GM12878 (cell line): ENCODE measurements around the gene GH1. TPM values are rescaled to one million over a fixed set of nuclear protein-coding genes. Genes with fewer than 3 reads are reported as not detected.

ENCODE experiments used
- ATAC-seq: fragments of 200-7000 bp; cut with Tn5 transposase; 3 replicates; pipeline ENCODE4 v1.9.1; 2020; ENCODE audit warnings: mild to moderate bottlenecking, moderate library complexity
- BruUV-seq: library from RNA; stranded (reverse); fragments of 400-500 nt; replicated peaks from 2 replicates; lab custom pipeline; 2021; lab: Mats Ljungman, UMichigan
- CTCF ChIA-PET: fragments of 300-600 bp; sonication (Branson Sonifier 250); formaldehyde crosslinking; extraction: SDS; loops from one replicate; lab custom pipeline; 2021; ENCODE audit warnings: inconsistent platforms; lab: Yijun Ruan, JAX
- POLR2A ChIA-PET: fragments of 350-600 bp; formaldehyde crosslinking; extraction: SDS; loops from one replicate; lab custom pipeline; 2021; ENCODE audit warnings: inconsistent platforms; lab: Charles Lee
- RAD21 ChIA-PET: fragments of 300-600 bp; sonication (Branson Sonifier 250); formaldehyde crosslinking; loops from one replicate; lab custom pipeline; 2023; ENCODE audit warnings: antibody characterized with exemption; ENCODE audit not compliant: unreplicated experiment; lab: Charles Lee
- SMC1A ChIA-PET: fragments of 300-600 bp; sonication (Branson Sonifier 250); formaldehyde crosslinking; loops from one replicate; lab custom pipeline; 2023; ENCODE audit not compliant: unreplicated experiment, uncharacterized antibody; lab: Charles Lee
- DNase-seq: peaks from one replicate; pipeline ENCODE4 v3.0.0-alpha.2; 2011; ENCODE audit warnings: low read depth, low spot score
- FAIRE-seq: peaks from 3 replicates; lab custom pipeline; 2011; peaks lifted over from hg19 to GRCh38; lab: Jason Lieb, UNC
- H2AFZ ChIP-seq: 2 replicates; pipeline ENCODE4 v1.6.0; 2011; ENCODE audit warnings: low read depth, low read length, control low read depth; ENCODE audit not compliant: control insufficient read depth
- H3K27ac ChIP-seq: 2 replicates; pipeline ENCODE4 v1.5.1; 2011; ENCODE audit warnings: control low read depth; ENCODE audit not compliant: control insufficient read depth, insufficient read depth
- H3K27me3 ChIP-seq, 2 experiments: replicated peaks in 1 of 2; 2 replicates each; pipeline versions ENCODE4 v1.6.0 to v1.6.1; 2011; ENCODE audit warnings: low read length in 1 of 2; ENCODE audit not compliant: control insufficient read depth in 2 of 2, insufficient read depth in 2 of 2
- H3K36me3 ChIP-seq, 2 experiments: 2 replicates each; pipeline ENCODE4 v1.5.1; 2011; ENCODE audit warnings: low read length in 1 of 2; ENCODE audit not compliant: control insufficient read depth in 2 of 2, insufficient read depth in 2 of 2
- H3K4me1 ChIP-seq: 2 replicates; pipeline ENCODE4 v1.6.1; 2011; ENCODE audit warnings: mild to moderate bottlenecking, low read length, moderate library complexity, mixed read lengths; ENCODE audit not compliant: control insufficient read depth, insufficient read depth
- H3K4me2 ChIP-seq: 2 replicates; pipeline ENCODE4 v1.6.0; 2011; ENCODE audit warnings: control low read depth; ENCODE audit not compliant: control insufficient read depth, insufficient read depth
- H3K4me3 ChIP-seq: fragments of 200-600 bp; sonication (generic); 2 replicates; pipeline ENCODE4 v1.5.1; 2016
- H3K79me2 ChIP-seq: 2 replicates; pipeline ENCODE4 v1.6.0; 2011; ENCODE audit warnings: low read length; ENCODE audit not compliant: control insufficient read depth, insufficient read depth
- H3K9ac ChIP-seq: 2 replicates; pipeline ENCODE4 v1.8.0; 2011; ENCODE audit warnings: low read length, control low read depth, mixed read lengths; ENCODE audit not compliant: control insufficient read depth, insufficient read depth
- H3K9me3 ChIP-seq: replicated peaks from 3 replicates; pipeline ENCODE4 v1.5.1; 2011; ENCODE audit warnings: mild to moderate bottlenecking, low read length; ENCODE audit not compliant: control insufficient read depth, insufficient read depth
- H4K20me1 ChIP-seq: 2 replicates; pipeline ENCODE4 v1.6.0; 2011; ENCODE audit not compliant: control insufficient read depth, insufficient read depth
- PBX3 ChIP-seq: IDR thresholded peaks from 2 replicates; pipeline ENCODE4 v1.6.1; 2011; ENCODE audit warnings: mild to moderate bottlenecking, low read depth, low read length, moderate library complexity; ENCODE audit not compliant: insufficient replicate concordance
- WGBS: methylation state at CpG from one replicate; pipeline ENCODE4 v1.1.6; 2016; ENCODE audit warnings: low lambda C conversion rate; ENCODE audit not compliant: insufficient replicate concordance, insufficient coverage; ENCODE audit errors: missing lambda C conversion rate; 5-methylcytosine and 5-hydroxymethylcytosine counted together
- in situ Hi-C: fragments of 300-500 bp; cut with MboI; formaldehyde crosslinking; loops from 9 replicates; pipeline ENCODE4 v1.14.3; 2018; ENCODE audit warnings: mixed read lengths
- intact Hi-C: fragments of 100-400 bp; cut with micrococcal nuclease; formaldehyde crosslinking; loops from one replicate; pipeline ENCODE4 v1.14.2; 2022; ENCODE audit not compliant: unreplicated experiment
- polyA plus RNA-seq, 11 experiments: library from polyadenylated mRNA; depleted of rRNA in 4 of 11; unstranded in 6 of 11; stranded (reverse) in 5 of 11; fragments of >200 nt; fragmentation: Nextera tagmentation in 4 of 11; fragmentation: Illumina TruSeq in 1 of 11; extraction: Ambion mirVana in 4 of 11; extraction: Trizol in 1 of 11; gene quantifications; 1 replicate in 1 of 11; 2 replicates in 10 of 11; pipeline versions ENCODE4 v1.2.1 to v1.2.3, GENCODE V29; 2011 to 2016; ENCODE audit warnings: inconsistent platforms in 2 of 11, missing spikeins in 2 of 11, low read depth in 1 of 11
- total RNA-seq, 4 experiments: library from RNA; depleted of rRNA in 3 of 4; stranded (reverse); fragments of >200 nt in 3 of 4; fragmentation: Illumina TruSeq in 1 of 4; extraction: Trizol in 1 of 4; gene quantifications; 2 replicates each; pipeline versions ENCODE4 v1.2.1 to v1.2.3, GENCODE V29; 2013 to 2021
- TF ChIP-seq, protein P1 (sequence below): fragments of 450-650 bp; IDR thresholded peaks from 2 replicates; pipeline ENCODE4 v1.6.1; 2016; ENCODE audit warnings: mild to moderate bottlenecking

Gene GH1
- total and polyA plus RNA-seq, 10 of the 15 experiments (the other 5 are each of a cell fraction or from before 2014, with no cell fraction given) = 0.13 to 0.42 TPM; not detected in 8

- Histone ChIP-seq H3K9ac (no peak overlapping the region), H3K27ac (no peak overlapping the region), H3K36me3 (no peaks in the 10 kb centered on the region), H3K4me3 (no peak overlapping the region), H3K27me3 (no peaks in the 10 kb centered on the region), H3K79me2 (no peaks in the 10 kb centered on the region), H2AFZ (no peak overlapping the region), H3K4me2 (no peak overlapping the region), H3K9me3 (no peaks in the 10 kb centered on the region), H4K20me1 (no peaks in the 10 kb centered on the region), H3K4me1 (peaks cover 11% of the 10 kb centered on the region)
- CTCF ChIA-PET = no interaction called here
- DNase-seq (no peak), ATAC-seq (no peak), FAIRE-seq (no peak)
- RAD21 ChIA-PET = interaction anchor here (0.8 to 1.4 kb wide), 2 partner anchors 42 to 44 kb away, joined by 3 read pairs; partner anchors contain the start of gene GH1
- intact Hi-C loops = no loop called here
- SMC1A ChIA-PET = interaction anchor here (1.0 kb wide), 1 partner anchor 43 kb away, joined by 3 read pairs; no protein-coding TSS in a partner anchor
- TF ChIP-seq PBX3 = no peak
- TF ChIP-seq, protein P1, sequence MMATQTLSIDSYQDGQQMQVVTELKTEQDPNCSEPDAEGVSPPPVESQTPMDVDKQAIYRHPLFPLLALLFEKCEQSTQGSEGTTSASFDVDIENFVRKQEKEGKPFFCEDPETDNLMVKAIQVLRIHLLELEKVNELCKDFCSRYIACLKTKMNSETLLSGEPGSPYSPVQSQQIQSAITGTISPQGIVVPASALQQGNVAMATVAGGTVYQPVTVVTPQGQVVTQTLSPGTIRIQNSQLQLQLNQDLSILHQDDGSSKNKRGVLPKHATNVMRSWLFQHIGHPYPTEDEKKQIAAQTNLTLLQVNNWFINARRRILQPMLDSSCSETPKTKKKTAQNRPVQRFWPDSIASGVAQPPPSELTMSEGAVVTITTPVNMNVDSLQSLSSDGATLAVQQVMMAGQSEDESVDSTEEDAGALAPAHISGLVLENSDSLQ = peak; percentile 52; the same call in 1 of the 2 replicates
- in situ Hi-C loops = no loop called here
- POLR2A ChIA-PET = interaction anchor here (0.6 kb wide), 1 partner anchor 79 kb away, joined by 4 read pairs; no protein-coding TSS in a partner anchor
- 66% methylated on average over 10 of the region's 10 CpGs for WGBS
- no TSS peak for BruUV-seq
Observed at GRCh38 chr17:63962298-63962744, 43.7 kb upstream of the GH1 start.
